ENCODE measurements around the gene FNIP2. TPM values are rescaled to one million over a fixed set of nuclear protein-coding genes. Genes with fewer than 3 reads are reported as not detected.

The FNIP2 gene
- polyA plus RNA-seq, 1 of the 3 experiments (the other 2 are of a cell fraction) = 0.97 TPM

DNA sequence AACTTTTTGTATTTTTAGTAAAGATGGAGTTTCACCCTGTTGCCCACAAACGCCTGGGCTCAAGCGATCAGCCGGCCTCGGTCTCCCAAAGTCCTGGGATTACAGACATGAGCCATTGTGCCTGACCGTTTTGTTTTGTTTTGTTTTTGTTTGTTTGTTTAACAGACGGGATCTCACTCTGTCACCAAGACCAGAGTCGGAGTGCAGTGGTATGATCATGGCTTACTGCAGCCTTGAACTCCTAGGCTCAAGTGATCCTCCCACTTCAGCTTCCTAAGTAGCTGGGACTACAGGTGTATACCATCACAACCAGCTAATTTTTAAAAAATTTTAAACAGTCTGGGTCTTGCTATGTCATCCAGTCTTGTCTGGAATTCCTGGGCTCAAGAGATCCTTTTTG is 53.5 kb downstream of the FNIP2 start (continued):
- TF ChIP-seq, protein P1, sequence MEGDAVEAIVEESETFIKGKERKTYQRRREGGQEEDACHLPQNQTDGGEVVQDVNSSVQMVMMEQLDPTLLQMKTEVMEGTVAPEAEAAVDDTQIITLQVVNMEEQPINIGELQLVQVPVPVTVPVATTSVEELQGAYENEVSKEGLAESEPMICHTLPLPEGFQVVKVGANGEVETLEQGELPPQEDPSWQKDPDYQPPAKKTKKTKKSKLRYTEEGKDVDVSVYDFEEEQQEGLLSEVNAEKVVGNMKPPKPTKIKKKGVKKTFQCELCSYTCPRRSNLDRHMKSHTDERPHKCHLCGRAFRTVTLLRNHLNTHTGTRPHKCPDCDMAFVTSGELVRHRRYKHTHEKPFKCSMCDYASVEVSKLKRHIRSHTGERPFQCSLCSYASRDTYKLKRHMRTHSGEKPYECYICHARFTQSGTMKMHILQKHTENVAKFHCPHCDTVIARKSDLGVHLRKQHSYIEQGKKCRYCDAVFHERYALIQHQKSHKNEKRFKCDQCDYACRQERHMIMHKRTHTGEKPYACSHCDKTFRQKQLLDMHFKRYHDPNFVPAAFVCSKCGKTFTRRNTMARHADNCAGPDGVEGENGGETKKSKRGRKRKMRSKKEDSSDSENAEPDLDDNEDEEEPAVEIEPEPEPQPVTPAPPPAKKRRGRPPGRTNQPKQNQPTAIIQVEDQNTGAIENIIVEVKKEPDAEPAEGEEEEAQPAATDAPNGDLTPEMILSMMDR (IDR thresholded peaks at IDR 0.05) = no peak
- TF ChIP-seq YY1 (IDR thresholded peaks at IDR 0.05; ENCODE audit: low read depth) = no peak
- TF ChIP-seq, protein P2, sequence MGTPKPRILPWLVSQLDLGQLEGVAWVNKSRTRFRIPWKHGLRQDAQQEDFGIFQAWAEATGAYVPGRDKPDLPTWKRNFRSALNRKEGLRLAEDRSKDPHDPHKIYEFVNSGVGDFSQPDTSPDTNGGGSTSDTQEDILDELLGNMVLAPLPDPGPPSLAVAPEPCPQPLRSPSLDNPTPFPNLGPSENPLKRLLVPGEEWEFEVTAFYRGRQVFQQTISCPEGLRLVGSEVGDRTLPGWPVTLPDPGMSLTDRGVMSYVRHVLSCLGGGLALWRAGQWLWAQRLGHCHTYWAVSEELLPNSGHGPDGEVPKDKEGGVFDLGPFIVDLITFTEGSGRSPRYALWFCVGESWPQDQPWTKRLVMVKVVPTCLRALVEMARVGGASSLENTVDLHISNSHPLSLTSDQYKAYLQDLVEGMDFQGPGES (IDR thresholded peaks at IDR 0.05; ENCODE audit: low read depth, low read length) = no peak
- no peak for TF ChIP-seq NFIC (IDR thresholded peaks at IDR 0.05; ENCODE audit: borderline replicate concordance)
- no peak for TF ChIP-seq TAF1 (IDR thresholded peaks at IDR 0.05; ENCODE audit: borderline replicate concordance, low read depth, low read length)
- no peak for TF ChIP-seq RXRA (IDR thresholded peaks at IDR 0.05; ENCODE audit: borderline replicate concordance, low read depth)
- no peak for TF ChIP-seq SIN3A (IDR thresholded peaks at IDR 0.05; ENCODE audit: borderline replicate concordance, low read depth, low read length)
- TF ChIP-seq GATA2 (CRISPR knock-in tag; IDR thresholded peaks at IDR 0.05) = no peak
- no peak for TF ChIP-seq EZH2phosphoT487 (IDR thresholded peaks at IDR 0.05; ENCODE audit: borderline replicate concordance, low read depth)

DNA sequence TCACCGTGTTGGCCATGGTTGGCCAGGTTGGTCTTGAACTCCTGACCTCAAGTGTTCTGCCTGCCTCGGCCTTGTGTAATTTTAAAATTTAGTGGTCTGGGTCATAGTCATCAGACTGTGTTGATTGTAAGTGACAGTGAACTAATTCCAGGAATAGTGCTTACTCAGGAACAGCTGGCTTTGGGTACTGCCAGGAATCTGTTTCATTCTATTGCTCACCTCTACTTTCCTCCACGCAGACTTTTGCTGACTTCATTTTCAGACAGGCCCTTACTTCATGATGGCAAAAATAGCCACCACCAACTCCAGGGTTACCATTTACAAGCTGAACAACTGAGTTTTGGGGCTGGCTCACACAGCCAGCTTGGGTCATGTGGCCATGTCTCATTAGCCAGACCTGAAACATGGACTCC is 54.6 kb downstream of the FNIP2 start:
- TF ChIP-seq, protein P3, sequence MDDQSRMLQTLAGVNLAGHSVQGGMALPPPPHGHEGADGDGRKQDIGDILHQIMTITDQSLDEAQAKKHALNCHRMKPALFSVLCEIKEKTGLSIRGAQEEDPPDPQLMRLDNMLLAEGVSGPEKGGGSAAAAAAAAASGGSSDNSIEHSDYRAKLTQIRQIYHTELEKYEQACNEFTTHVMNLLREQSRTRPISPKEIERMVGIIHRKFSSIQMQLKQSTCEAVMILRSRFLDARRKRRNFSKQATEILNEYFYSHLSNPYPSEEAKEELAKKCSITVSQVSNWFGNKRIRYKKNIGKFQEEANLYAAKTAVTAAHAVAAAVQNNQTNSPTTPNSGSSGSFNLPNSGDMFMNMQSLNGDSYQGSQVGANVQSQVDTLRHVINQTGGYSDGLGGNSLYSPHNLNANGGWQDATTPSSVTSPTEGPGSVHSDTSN (IDR thresholded peaks at IDR 0.05) = peak; percentile 57
- peak; percentile 64 for TF ChIP-seq TCF12 (IDR thresholded peaks at IDR 0.05)
- TF ChIP-seq, protein P4, sequence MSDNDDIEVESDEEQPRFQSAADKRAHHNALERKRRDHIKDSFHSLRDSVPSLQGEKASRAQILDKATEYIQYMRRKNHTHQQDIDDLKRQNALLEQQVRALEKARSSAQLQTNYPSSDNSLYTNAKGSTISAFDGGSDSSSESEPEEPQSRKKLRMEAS (IDR thresholded peaks at IDR 0.05; ENCODE audit: low read depth) = no peak
- TF ChIP-seq SIN3A (IDR thresholded peaks at IDR 0.05; ENCODE audit: borderline replicate concordance, low read depth, low read length) = no peak
- Histone ChIP-seq H3K9me3 (no peaks in the 10 kb centered on the region), H3K9ac (no peak overlapping the region), H3K36me3 (replicated peaks in 1 of 2; ENCODE audit: control insufficient read depth in 1 of 2, insufficient read depth in 2 of 2, low read length in 1 of 2) (peaks cover 0 to 8% of the 10 kb centered on the region in 2 experiments), H3K79me2 (ENCODE audit: insufficient read depth) (peaks cover 49% of the 10 kb centered on the region), H3K4me1 (ENCODE audit: control insufficient read depth in 1 of 2, insufficient read depth in 2 of 2, low read depth in 1 of 2, low read length in 1 of 2) (peaks cover 38% of the 10 kb centered on the region in 2 experiments; a peak in 3 of 4 replicates), H2AFZ (ENCODE audit: low read depth) (no peak overlapping the region), H3K27ac (ENCODE audit: low read depth in 2 of 2, low read length in 1 of 2) (peak overlapping the region; percentile 73; a peak in 2 of 4 replicates), H4K20me1 (ENCODE audit: insufficient read depth) (no peaks in the 10 kb centered on the region), H3K4me2 (0 out of 2 replicates have a peak overlapping the region, but pooled peaks have one; percentile 72), H3F3A (replicated peaks; ENCODE audit: insufficient read depth) (no peaks in the 10 kb centered on the region), H3K9me2 (no peaks in the 10 kb centered on the region), H3K27me3 (ENCODE audit: insufficient read depth) (no peaks in the 10 kb centered on the region), H3K4me3 (ENCODE audit: low read depth in 2 of 2, low read length in 1 of 2) (no peak overlapping the region)
- ChIA-PET CTCF (interaction anchor here (0.7 to 1.1 kb wide), 5 partner anchors 10 to 27 kb away, joined by 3 read pairs; no protein-coding TSS in a partner anchor), POLR2A (no interaction called here)
- DNase-seq = no peak
- WGBS (ENCODE audit: low lambda C conversion rate) = 78% methylated on average over 3 of the region's 3 CpGs

Measured in SK-N-SH (cell line).